H1 (cell line): ENCODE data around the gene TAOK1.

ENCODE experiments used
- EZH2 ChIP-seq: fragments of 200-600 bp; sonication (generic); IDR thresholded peaks from 2 replicates; pipeline ENCODE4 v1.7.1; 2012; ENCODE audit warnings: low read depth, mild to moderate bottlenecking, moderate library complexity, low read length, inconsistent platforms; ENCODE audit not compliant: severe bottlenecking
- GTF2F1 ChIP-seq: IDR thresholded peaks from 2 replicates; pipeline ENCODE4 v1.6.1; 2012; ENCODE audit warnings: low read depth, low read length, improper control_type of control experiment, borderline replicate concordance
- HDAC2 ChIP-seq, 2 experiments: fragments of 300-600 bp in 1 of 2; sonication (generic) in 1 of 2; IDR thresholded peaks; 2 replicates each; pipeline ENCODE4 v1.6.1; 2011 to 2012; ENCODE audit warnings: low read depth in 2 of 2, low read length in 2 of 2, mild to moderate bottlenecking in 2 of 2, moderate library complexity in 2 of 2, borderline replicate concordance in 1 of 2, inconsistent platforms in 1 of 2
- HDAC6 ChIP-seq: IDR thresholded peaks from one replicate; pipeline ENCODE4 v1.7.1; 2012; ENCODE audit warnings: low read depth, mild to moderate bottlenecking, inconsistent platforms, low read length, moderate library complexity
- JUND ChIP-seq: IDR thresholded peaks from 2 replicates; pipeline ENCODE4 v1.6.1; 2011; ENCODE audit warnings: mild to moderate bottlenecking, improper control_type of control experiment, low read length
- KDM1A ChIP-seq: fragments of 200-600, 300-600 bp; sonication (generic); IDR thresholded peaks from 2 replicates; pipeline ENCODE4 v1.7.1; 2016; ENCODE audit warnings: mild to moderate bottlenecking, low read length, borderline replicate concordance
- PHF8 ChIP-seq: fragments of 200-600 bp; sonication (generic); conservative IDR thresholded peaks from 2 replicates; pipeline ENCODE4 v1.7.1; 2012; ENCODE audit warnings: low read depth, mild to moderate bottlenecking, inconsistent platforms, low read length, moderate library complexity
- POLR2A ChIP-seq, 2 experiments: IDR thresholded peaks; 1 replicate in 1 of 2; 2 replicates in 1 of 2; pipeline ENCODE4 v1.6.1; 2011; ENCODE audit warnings: low read depth in 2 of 2, low read length in 2 of 2, mild to moderate bottlenecking in 2 of 2; ENCODE audit errors: control extremely low read depth in 1 of 2
- RAD21 ChIP-seq, 2 experiments: IDR thresholded peaks in 1 of 2; conservative IDR thresholded peaks in 1 of 2; 2 replicates each; pipeline ENCODE4 v1.6.1; 2011; ENCODE audit warnings: low read depth in 2 of 2, low read length in 2 of 2, improper control_type of control experiment in 1 of 2, inconsistent platforms in 1 of 2, mild to moderate bottlenecking in 1 of 2, moderate library complexity in 1 of 2
- RXRA ChIP-seq: IDR thresholded peaks from 2 replicates; pipeline ENCODE4 v1.6.1; 2011; ENCODE audit warnings: low read depth, mild to moderate bottlenecking, low read length, moderate library complexity; ENCODE audit not compliant: insufficient read depth
- SIN3A ChIP-seq, 2 experiments: IDR thresholded peaks in 1 of 2; conservative IDR thresholded peaks in 1 of 2; 2 replicates each; pipeline ENCODE4 v1.6.1; 2011 to 2012; ENCODE audit warnings: low read length in 2 of 2, improper control_type of control experiment in 1 of 2, low read depth in 1 of 2, mild to moderate bottlenecking in 1 of 2
- TAF1 ChIP-seq: IDR thresholded peaks from 2 replicates; pipeline ENCODE4 v1.6.1; 2011; ENCODE audit warnings: mild to moderate bottlenecking, low read depth, low read length
- TF ChIP-seq, protein P1 (sequence below), 3 experiments: IDR thresholded peaks; 1 replicate in 2 of 3; 2 replicates in 1 of 3; pipeline versions ENCODE4 v1.5.1 to v1.6.1; 2011; ENCODE audit warnings: low read length in 3 of 3, mild to moderate bottlenecking in 3 of 3, inconsistent platforms in 2 of 3, low read depth in 1 of 3, moderate library complexity in 1 of 3; ENCODE audit not compliant: insufficient read depth in 1 of 3; ENCODE audit errors: control extremely low read depth in 1 of 3

- TF ChIP-seq POLR2A (IDR thresholded peaks at IDR 0.05; ENCODE audit: control extremely low read depth in 1 of 2, low read depth in 2 of 2, low read length in 2 of 2), result no peak
- TF ChIP-seq, protein P1, sequence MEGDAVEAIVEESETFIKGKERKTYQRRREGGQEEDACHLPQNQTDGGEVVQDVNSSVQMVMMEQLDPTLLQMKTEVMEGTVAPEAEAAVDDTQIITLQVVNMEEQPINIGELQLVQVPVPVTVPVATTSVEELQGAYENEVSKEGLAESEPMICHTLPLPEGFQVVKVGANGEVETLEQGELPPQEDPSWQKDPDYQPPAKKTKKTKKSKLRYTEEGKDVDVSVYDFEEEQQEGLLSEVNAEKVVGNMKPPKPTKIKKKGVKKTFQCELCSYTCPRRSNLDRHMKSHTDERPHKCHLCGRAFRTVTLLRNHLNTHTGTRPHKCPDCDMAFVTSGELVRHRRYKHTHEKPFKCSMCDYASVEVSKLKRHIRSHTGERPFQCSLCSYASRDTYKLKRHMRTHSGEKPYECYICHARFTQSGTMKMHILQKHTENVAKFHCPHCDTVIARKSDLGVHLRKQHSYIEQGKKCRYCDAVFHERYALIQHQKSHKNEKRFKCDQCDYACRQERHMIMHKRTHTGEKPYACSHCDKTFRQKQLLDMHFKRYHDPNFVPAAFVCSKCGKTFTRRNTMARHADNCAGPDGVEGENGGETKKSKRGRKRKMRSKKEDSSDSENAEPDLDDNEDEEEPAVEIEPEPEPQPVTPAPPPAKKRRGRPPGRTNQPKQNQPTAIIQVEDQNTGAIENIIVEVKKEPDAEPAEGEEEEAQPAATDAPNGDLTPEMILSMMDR (IDR thresholded peaks at IDR 0.05; ENCODE audit: control extremely low read depth in 1 of 3, insufficient read depth in 1 of 3, low read depth in 1 of 3, low read length in 3 of 3), result no peak
- no peak for TF ChIP-seq HDAC6
- TF ChIP-seq EZH2, result no peak
- TF ChIP-seq KDM1A, result no peak
- TF ChIP-seq HDAC2 (IDR thresholded peaks at IDR 0.05; ENCODE audit: borderline replicate concordance in 1 of 2, low read depth in 2 of 2, low read length in 2 of 2), result no peak
- no peak for TF ChIP-seq PHF8
- no peak for TF ChIP-seq SIN3A (conservative IDR thresholded peaks at IDR 0.05 in 1 of 2, IDR thresholded peaks at IDR 0.05 in 1 of 2; ENCODE audit: low read depth in 1 of 2, low read length in 2 of 2)
- TF ChIP-seq RXRA, result no peak
- TF ChIP-seq RAD21 (IDR thresholded peaks at IDR 0.05 in 1 of 2, conservative IDR thresholded peaks at IDR 0.05 in 1 of 2; ENCODE audit: low read depth in 2 of 2, low read length in 2 of 2), result no peak
- no peak for TF ChIP-seq TAF1
- no peak for TF ChIP-seq GTF2F1
- TF ChIP-seq JUND, result no peak
Measured at GRCh38 chr17:29347831-29348629, 42.1 kb upstream of the TAOK1 start.
